HG03097 (cell line): ENCODE measurements around the gene YPEL2.

Experiments
- ATAC-seq: cut with Tn5 transposase; IDR thresholded peaks from one replicate; pipeline ENCODE4 v1.9.1; 2021; ENCODE audit not compliant: unreplicated experiment, low FRiP score

The YPEL2 gene

GRCh38 chr17:59355702-59356325, 24.4 kb downstream of the YPEL2 start:
- ATAC-seq = no peak

- ATAC-seq = no peak
Measured at GRCh38 chr17:59356543-59357218, 25.2 kb downstream of the YPEL2 start.

GRCh38 chr17:59357219-59357697, 25.8 kb downstream of the YPEL2 start:
- no peak for ATAC-seq

- ATAC-seq = no peak
Measured at GRCh38 chr17:59357929-59358328, 26.5 kb downstream of the YPEL2 start.

GRCh38 chr17:59361386-59361785, 29.9 kb downstream of the YPEL2 start:
- ATAC-seq = no peak

- ATAC-seq = peak; percentile 48
Measured at GRCh38 chr17:59361916-59362810, 30.7 kb downstream of the YPEL2 start.

GRCh38 chr17:59362811-59363205, 31.4 kb downstream of the YPEL2 start:
- ATAC-seq = no peak

- ATAC-seq = no peak
Measured at GRCh38 chr17:59365383-59365981, 34.0 kb downstream of the YPEL2 start.

GRCh38 chr17:59366040-59366757, 34.7 kb downstream of the YPEL2 start:
- ATAC-seq = no peak

- no peak for ATAC-seq
Measured at GRCh38 chr17:59366773-59367656, 35.6 kb downstream of the YPEL2 start.

- ATAC-seq = no peak
Measured at GRCh38 chr17:59367657-59368045, 36.2 kb downstream of the YPEL2 start.

GRCh38 chr17:59368218-59368857, 36.9 kb downstream of the YPEL2 start:
- ATAC-seq = no peak

- ATAC-seq = no peak
Measured at GRCh38 chr17:59369031-59369975, 37.8 kb downstream of the YPEL2 start.

- ATAC-seq = no peak
Measured at GRCh38 chr17:59370593-59371299, 39.3 kb downstream of the YPEL2 start.

- no peak for ATAC-seq
Measured at GRCh38 chr17:59371416-59372100, 40.1 kb downstream of the YPEL2 start.

GRCh38 chr17:59372138-59372751, 40.8 kb downstream of the YPEL2 start:
- ATAC-seq = no peak
